HepG2 (cell line): ENCODE results near the gene FITM1. TPM values are rescaled to one million over a fixed set of nuclear protein-coding genes. Genes with fewer than 3 reads are reported as not detected.

Source experiments
- HNRNPK ChIP-seq: fragments of 200-400 bp; formaldehyde crosslinking; IDR thresholded peaks from 2 replicates; pipeline ENCODE4 v1.6.1; 2018; ENCODE audit warnings: low read length, low read depth, moderate library complexity, mild to moderate bottlenecking; ENCODE audit not compliant: poor library complexity, severe bottlenecking
- MLXIP ChIP-seq: sonication (generic); formaldehyde crosslinking; IDR thresholded peaks from 2 replicates; pipeline ENCODE4 v1.9.0; 2021; ENCODE audit warnings: missing genetic modification reagents, borderline replicate concordance
- ONECUT2 ChIP-seq: sonication (generic); formaldehyde crosslinking; IDR thresholded peaks from 2 replicates; pipeline ENCODE4 v1.4.0; 2020; ENCODE audit warnings: missing genetic modification reagents
- PHF20 ChIP-seq: sonication (generic); formaldehyde crosslinking; IDR thresholded peaks from 2 replicates; pipeline ENCODE4 v1.5.0; 2020; ENCODE audit warnings: mild to moderate bottlenecking, missing genetic modification reagents
- PHF21A ChIP-seq: sonication (generic); formaldehyde crosslinking; IDR thresholded peaks from 2 replicates; pipeline ENCODE4 v1.5.0; 2020; ENCODE audit warnings: mild to moderate bottlenecking, missing genetic modification reagents
- RERE ChIP-seq: IDR thresholded peaks from 2 replicates; pipeline ENCODE4 v1.6.1; 2016; ENCODE audit warnings: low read depth, missing genetic modification reagents, missing compliant biosample characterization
- SNRNP70 ChIP-seq: fragments of 200-400 bp; formaldehyde crosslinking; IDR thresholded peaks from 2 replicates; pipeline ENCODE4 v1.6.1; 2017; ENCODE audit warnings: mild to moderate bottlenecking, low read depth, low read length, moderate library complexity
- TARDBP ChIP-seq: sonication (generic); formaldehyde crosslinking; IDR thresholded peaks from 2 replicates; pipeline ENCODE4 v1.8.0; 2022; ENCODE audit warnings: mild to moderate bottlenecking, missing genetic modification reagents
- TEF ChIP-seq: sonication (generic); formaldehyde crosslinking; IDR thresholded peaks from 2 replicates; pipeline ENCODE4 v1.5.0; 2020; ENCODE audit warnings: missing genetic modification reagents
- ZBTB7A ChIP-seq: sonication (generic); formaldehyde crosslinking; IDR thresholded peaks from 2 replicates; pipeline ENCODE4 v1.8.0; 2022; ENCODE audit warnings: mild to moderate bottlenecking, missing genetic modification reagents
- ZNF205 ChIP-seq: IDR thresholded peaks from 2 replicates; pipeline ENCODE4 v1.6.1; 2018; ENCODE audit warnings: missing biosample characterization, missing genetic modification reagents
- ZNF281 ChIP-seq: sonication (generic); formaldehyde crosslinking; IDR thresholded peaks from 2 replicates; pipeline ENCODE4 v1.4.0; 2020; ENCODE audit warnings: missing genetic modification reagents, borderline replicate concordance
- ZNF350 ChIP-seq: sonication (generic); formaldehyde crosslinking; IDR thresholded peaks from 2 replicates; pipeline ENCODE4 v1.4.0; 2020; ENCODE audit warnings: mild to moderate bottlenecking, low read depth, missing genetic modification reagents, borderline replicate concordance
- ZNF451 ChIP-seq: sonication (generic); formaldehyde crosslinking; IDR thresholded peaks from 2 replicates; pipeline ENCODE4 v1.5.0; 2020; ENCODE audit warnings: mild to moderate bottlenecking, missing genetic modification reagents
- polyA plus RNA-seq, 8 experiments: library from polyadenylated mRNA; depleted of rRNA in 3 of 8; stranded (reverse) in 7 of 8; unstranded in 1 of 8; fragments of >200 nt; fragmentation: Illumina TruSeq in 4 of 8; extraction: Trizol in 4 of 8; gene quantifications; 2 replicates each; pipeline versions ENCODE4 v1.2.1 to v1.2.3, GENCODE V29; 2011 to 2016; ENCODE audit warnings: low read depth in 4 of 8, missing spikeins in 1 of 8, mixed read lengths in 1 of 8; ENCODE audit not compliant: insufficient read depth in 1 of 8
- total RNA-seq, 5 experiments: library from RNA; depleted of rRNA; stranded (reverse); fragments of >200 nt; fragmentation: Illumina TruSeq; extraction: Trizol; gene quantifications; 2 replicates each; pipeline ENCODE4 v1.2.3, GENCODE V29; 2016; ENCODE audit warnings: low read depth in 1 of 5

Gene FITM1
- total and polyA plus RNA-seq, 2 of the 13 experiments (the other 11 are each of a cell fraction or from before 2014, with no cell fraction given), result 2.7 to 5.8 TPM

- TF ChIP-seq TEF, result peak; percentile 45; the same call in 1 of the 2 replicates
- peak; percentile 46; the same call in 1 of the 2 replicates for TF ChIP-seq TARDBP (CRISPR knock-in tag)
- TF ChIP-seq ZNF281 (CRISPR knock-in tag), result peak; percentile 3
- no peak for TF ChIP-seq PHF20
- TF ChIP-seq HNRNPK, result peak; percentile 63
- TF ChIP-seq PHF21A, result no peak
- peak; percentile 37 for TF ChIP-seq ZNF451
- TF ChIP-seq ZNF205 (CRISPR knock-in tag), result peak; percentile 82; the same call in 1 of the 2 replicates
- no peak for TF ChIP-seq RERE
- no peak for TF ChIP-seq SNRNP70
- TF ChIP-seq ONECUT2 (CRISPR knock-in tag), result peak; percentile 9
- peak; percentile 87; the same call in 1 of the 2 replicates for TF ChIP-seq MLXIP (CRISPR knock-in tag)
- TF ChIP-seq ZBTB7A (CRISPR knock-in tag), result no peak
- peak; percentile 75; the same call in 1 of the 2 replicates for TF ChIP-seq ZNF350 (CRISPR knock-in tag)
Measured at GRCh38 chr14:24146978-24147760, 16.7 kb downstream of the FITM1 start, which contains the start of gene RNF31 (continued).
